IMR-90 (cell line): ENCODE results near the gene YLPM1. TPM values are rescaled to one million over a fixed set of nuclear protein-coding genes. Genes with fewer than 3 reads are reported as not detected.

Source experiments
- ATAC-seq: fragments of 200-7000 bp; cut with Tn5 transposase; 2 replicates; pipeline ENCODE4 v1.9.1; 2020; ENCODE audit warnings: low read depth, mild to moderate bottlenecking, moderate library complexity
- BruUV-seq: library from RNA; stranded (reverse); fragments of 400-500 nt; replicated peaks from 2 replicates; lab custom pipeline; 2021; lab: Mats Ljungman, UMichigan
- CTCF ChIA-PET: fragments of 300-600 bp; formaldehyde crosslinking; extraction: SDS; loops from one replicate; lab custom pipeline; 2021; ENCODE audit warnings: antibody characterized with exemption; lab: Yijun Ruan, JAX
- POLR2A ChIA-PET: fragments of 300-600 bp; sonication (Branson Sonifier 250); formaldehyde crosslinking; loops from one replicate; lab custom pipeline; 2022; ENCODE audit warnings: antibody characterized with exemption; ENCODE audit not compliant: unreplicated experiment; lab: Charles Lee
- DNase-seq: peaks from one replicate; pipeline ENCODE4 v3.0.0; 2013
- H2AFZ ChIP-seq: replicated peaks from 2 replicates; pipeline ENCODE3; 2013; ENCODE audit warnings: low read length, mild to moderate bottlenecking; ENCODE audit not compliant: poor library complexity
- H2AK5ac ChIP-seq: 2 replicates; pipeline ENCODE4 v1.6.1; 2013; ENCODE audit warnings: low read depth, low read length, inconsistent platforms
- H2AK9ac ChIP-seq: replicated peaks from 2 replicates; pipeline ENCODE3; 2013; ENCODE audit warnings: mild to moderate bottlenecking, low read depth, low read length, moderate library complexity; ENCODE audit not compliant: poor library complexity
- H2BK120ac ChIP-seq: 2 replicates; pipeline ENCODE4 v1.6.1; 2013; ENCODE audit warnings: low read depth, low read length, inconsistent platforms
- H2BK15ac ChIP-seq: 3 replicates; pipeline ENCODE4 v1.6.1; 2013; ENCODE audit warnings: low read depth, low read length, inconsistent platforms
- H2BK20ac ChIP-seq: 2 replicates; pipeline ENCODE4 v1.6.1; 2013; ENCODE audit warnings: low read depth, mild to moderate bottlenecking, inconsistent platforms, low read length, moderate library complexity
- H2BK5ac ChIP-seq: 2 replicates; pipeline ENCODE4 v1.6.1; 2013; ENCODE audit warnings: mild to moderate bottlenecking, low read depth, low read length, inconsistent platforms; ENCODE audit not compliant: poor library complexity, severe bottlenecking
- H3K14ac ChIP-seq: replicated peaks from 2 replicates; pipeline ENCODE4 v1.6.1; 2013; ENCODE audit warnings: low read depth, low read length, inconsistent platforms
- H3K18ac ChIP-seq: 2 replicates; pipeline ENCODE4 v1.6.1; 2013; ENCODE audit warnings: low read depth, low read length, control low read depth
- H3K23ac ChIP-seq: 2 replicates; pipeline ENCODE4 v1.6.1; 2013; ENCODE audit warnings: low read depth, low read length, inconsistent platforms
- H3K27ac ChIP-seq: 2 replicates; pipeline ENCODE4 v1.5.1; 2013; ENCODE audit warnings: mild to moderate bottlenecking, control low read depth, low read length; ENCODE audit not compliant: insufficient read depth
- H3K27me3 ChIP-seq: 2 replicates; pipeline ENCODE4 v1.6.1; 2013; ENCODE audit warnings: low read length; ENCODE audit not compliant: control insufficient read depth, insufficient read depth
- H3K36me3 ChIP-seq: 2 replicates; pipeline ENCODE4 v1.6.1; 2013; ENCODE audit warnings: low read length, mixed read lengths; ENCODE audit not compliant: control insufficient read depth, insufficient read depth
- H3K4ac ChIP-seq: 2 replicates; pipeline ENCODE4 v1.6.1; 2013; ENCODE audit warnings: low read depth, low read length, inconsistent platforms
- H3K4me1 ChIP-seq: 2 replicates; pipeline ENCODE4 v1.6.1; 2013; ENCODE audit warnings: low read length, mixed read lengths; ENCODE audit not compliant: control insufficient read depth, insufficient read depth
- H3K4me2 ChIP-seq: 2 replicates; pipeline ENCODE4 v1.6.1; 2013; ENCODE audit warnings: low read depth, mild to moderate bottlenecking, control low read depth, low read length, moderate library complexity
- H3K4me3 ChIP-seq: 2 replicates; pipeline ENCODE4 v1.5.1; 2013; ENCODE audit warnings: low read depth, mild to moderate bottlenecking, control low read depth, low read length, moderate library complexity; ENCODE audit not compliant: insufficient read depth
- H3K56ac ChIP-seq: 2 replicates; pipeline ENCODE4 v1.6.1; 2013; ENCODE audit warnings: low read length, inconsistent platforms; ENCODE audit not compliant: insufficient read depth; ENCODE audit errors: extremely low read depth
- H3K79me1 ChIP-seq, 2 experiments: 2 replicates each; pipeline ENCODE4 v1.6.1; 2013; ENCODE audit warnings: low read length in 2 of 2, inconsistent platforms in 1 of 2, low read depth in 1 of 2
- H3K9ac ChIP-seq: 2 replicates; pipeline ENCODE4 v1.6.1; 2013; ENCODE audit warnings: low read depth, low read length, control low read depth
- H3K9me1 ChIP-seq: 2 replicates; pipeline ENCODE4 v1.6.1; 2013; ENCODE audit warnings: low read length, inconsistent platforms; ENCODE audit not compliant: insufficient read depth
- H3K9me3 ChIP-seq: 2 replicates; pipeline ENCODE4 v1.6.1; 2013; ENCODE audit warnings: low read length; ENCODE audit not compliant: control insufficient read depth, insufficient read depth
- H4K20me1 ChIP-seq: 2 replicates; pipeline ENCODE4 v1.6.1; 2013; ENCODE audit warnings: low read length, inconsistent platforms; ENCODE audit not compliant: insufficient read depth
- H4K5ac ChIP-seq: 2 replicates; pipeline ENCODE4 v1.6.1; 2013; ENCODE audit warnings: mild to moderate bottlenecking, low read depth, low read length, control low read depth
- H4K8ac ChIP-seq, 2 experiments: 2 replicates each; pipeline ENCODE4 v1.6.1; 2013; ENCODE audit warnings: low read depth in 2 of 2, low read length in 2 of 2, control low read depth in 1 of 2, inconsistent platforms in 1 of 2
- H4K91ac ChIP-seq: 2 replicates; pipeline ENCODE4 v1.6.1; 2013; ENCODE audit warnings: low read depth, low read length, inconsistent platforms; ENCODE audit not compliant: insufficient read depth
- BHLHE40 ChIP-seq: fragments of 150-350 bp; IDR thresholded peaks from 2 replicates; pipeline ENCODE4 v1.6.1; 2016; ENCODE audit warnings: mild to moderate bottlenecking, low read depth, low read length
- CEBPB ChIP-seq: IDR thresholded peaks from 2 replicates; pipeline ENCODE4 v1.6.1; 2012; ENCODE audit warnings: low read depth, low read length, improper control_type of control experiment
- ELK1 ChIP-seq: fragments of 150-350 bp; IDR thresholded peaks from 2 replicates; pipeline ENCODE4 v1.6.1; 2016; ENCODE audit warnings: low read depth, mild to moderate bottlenecking, low read length, moderate library complexity, borderline replicate concordance
- FOS ChIP-seq: fragments of 150-350 bp; IDR thresholded peaks from 2 replicates; pipeline ENCODE4 v1.6.1; 2016; ENCODE audit warnings: low read depth, low read length
- MAZ ChIP-seq: IDR thresholded peaks from 2 replicates; pipeline ENCODE4 v1.6.1; 2012; ENCODE audit warnings: low read depth, mild to moderate bottlenecking, low read length, improper control_type of control experiment, moderate library complexity, borderline replicate concordance
- MXI1 ChIP-seq: IDR thresholded peaks from 2 replicates; pipeline ENCODE4 v1.6.1; 2012; ENCODE audit warnings: low read depth, mild to moderate bottlenecking, low read length, moderate library complexity, borderline replicate concordance
- NFE2L2 ChIP-seq: fragments of 150-350 bp; IDR thresholded peaks from 2 replicates; pipeline ENCODE4 v1.6.1; 2016; ENCODE audit warnings: low read depth, mild to moderate bottlenecking, low read length
- RCOR1 ChIP-seq: IDR thresholded peaks from 2 replicates; pipeline ENCODE4 v1.6.1; 2012; ENCODE audit warnings: mild to moderate bottlenecking, low read length, improper control_type of control experiment; ENCODE audit not compliant: insufficient replicate concordance
- USF2 ChIP-seq: fragments of 150-350 bp; IDR thresholded peaks from 2 replicates; pipeline ENCODE4 v1.6.1; 2017; ENCODE audit warnings: mild to moderate bottlenecking, antibody characterized with exemption, low read length, low read depth
- WGBS, 2 experiments: methylation state at CpG; one replicate each; pipeline versions ENCODE4 v1.1.5 to v1.1.7; 2013; ENCODE audit warnings: missing lambda C conversion rate in 2 of 2; ENCODE audit not compliant: insufficient read length in 1 of 2; ENCODE audit errors: extremely low coverage in 2 of 2; 5-methylcytosine and 5-hydroxymethylcytosine counted together
- dilution Hi-C: fragments of 300-500 bp; cut with HindIII; formaldehyde crosslinking; loops from one replicate; pipeline ENCODE4 v1.14.3; 2018; ENCODE audit warnings: low sequenced_read_pairs; ENCODE audit not compliant: unreplicated experiment
- in situ Hi-C: fragments of 300-500 bp; cut with MboI; formaldehyde crosslinking; loops from 3 replicates; pipeline ENCODE4 v1.14.3; 2019; ENCODE audit warnings: low sequenced_read_pairs, inconsistent platforms, mixed read lengths
- intact Hi-C: fragments of 100-400 bp; cut with micrococcal nuclease; formaldehyde crosslinking; loops from 2 replicates; pipeline ENCODE4 v1.10.0; 2022
- polyA plus RNA-seq, 3 experiments: library from polyadenylated mRNA; depleted of rRNA; stranded (reverse); fragments of >200 nt; gene quantifications; 2 replicates each; pipeline ENCODE4 v1.2.3, GENCODE V29; 2012; ENCODE audit warnings: low replicate concordance in 1 of 3
- total RNA-seq: library from RNA; depleted of rRNA; stranded (reverse); fragments of >200 nt; gene quantifications from 2 replicates; pipeline ENCODE4 v1.2.3, GENCODE V29; 2012

YLPM1 gene
- total and polyA plus RNA-seq, 2 of the 4 experiments (the other 2 are of a cell fraction): 8.2 to 19.7 TPM

- no peak overlapping the region for H2AK5ac ChIP-seq
- no peak overlapping the region for H3K23ac ChIP-seq
- H4K8ac ChIP-seq: no peak overlapping the region
- H3K27me3 ChIP-seq: peaks cover 7% of the 10 kb centered on the region
- H2BK120ac ChIP-seq: no peak overlapping the region
- in situ Hi-C loops (no loop called here), dilution Hi-C loops (no loop called here), intact Hi-C loops (no loop called here)
- no peak overlapping the region for H3K4me2 ChIP-seq
- no peak overlapping the region for H3K27ac ChIP-seq
- H4K91ac ChIP-seq: no peak overlapping the region
- no peaks in the 10 kb centered on the region for H3K9me3 ChIP-seq
- H3K4ac ChIP-seq: no peak overlapping the region
- no peak overlapping the region for H2BK5ac ChIP-seq
- no peak overlapping the region for H2BK15ac ChIP-seq
- no TSS peak for BruUV-seq
- WGBS, 2 experiments: no CpG with 5 or more reads among the region's 4 CpGs
- no peak overlapping the region for H4K5ac ChIP-seq
- no peak for ATAC-seq
- no peak overlapping the region for H2AFZ ChIP-seq
- TF ChIP-seq MXI1: no peak
- no peak for TF ChIP-seq USF2
- TF ChIP-seq RCOR1: no peak
- TF ChIP-seq FOS: no peak
- TF ChIP-seq BHLHE40: no peak
- no peak for TF ChIP-seq CEBPB
- TF ChIP-seq ELK1: no peak
- no peak for TF ChIP-seq NFE2L2
- no peak for TF ChIP-seq MAZ
- no peaks in the 10 kb centered on the region for H3K79me1 ChIP-seq
- no peaks in the 10 kb centered on the region for H3K36me3 ChIP-seq
- H3K14ac ChIP-seq: no peak overlapping the region
- DNase-seq: no peak
- H3K4me1 ChIP-seq: peaks cover 2% of the 10 kb centered on the region; the same call in 1 of the 2 replicates
- H3K56ac ChIP-seq: no peak overlapping the region
- H2BK20ac ChIP-seq: no peak overlapping the region
- ChIA-PET POLR2A (interaction anchor here (0.9 kb wide), 1 partner anchor 9 kb away, joined by 3 read pairs; no protein-coding TSS in a partner anchor), CTCF (interaction anchor here (0.7 to 1.6 kb wide), 3 partner anchors 9 to 34 kb away, joined by 4 to 8 read pairs (median 4); no protein-coding TSS in a partner anchor)
- H3K4me3 ChIP-seq: no peak overlapping the region
- no peak overlapping the region for H2AK9ac ChIP-seq
- no peak overlapping the region for H3K9ac ChIP-seq
- H3K18ac ChIP-seq: no peak overlapping the region
- H4K20me1 ChIP-seq: no peaks in the 10 kb centered on the region
- H3K9me1 ChIP-seq: no peaks in the 10 kb centered on the region
Measured at GRCh38 chr14:74871819-74872218, 108.7 kb downstream of the YLPM1 start.
